ENCODE measurements around the gene ADAM15. TPM values are rescaled to one million over a fixed set of nuclear protein-coding genes. Genes with fewer than 3 reads are reported as not detected.

ADAM15 gene
- total RNA-seq, 4 donors from 2014 or later: 58.6 to 270 (median 153) TPM

DNA sequence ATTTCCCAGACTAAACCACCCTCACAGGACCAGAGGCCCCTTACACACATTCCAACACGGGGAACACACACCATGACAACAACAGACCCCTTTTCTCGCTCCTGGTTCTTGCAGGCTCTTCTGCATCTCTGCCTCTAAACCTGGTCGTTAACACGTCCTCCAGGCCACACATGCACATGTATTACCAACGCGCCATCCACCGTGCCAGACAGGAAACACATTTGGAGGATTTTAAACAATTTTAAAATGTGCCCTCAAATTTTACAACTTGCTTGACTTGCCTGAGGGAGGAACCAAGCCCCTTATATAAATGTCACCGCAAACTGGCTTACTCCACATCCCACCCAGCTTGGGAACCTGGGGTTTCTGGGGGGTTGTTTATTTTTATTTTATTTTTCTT lies 59.7 kb downstream of the ADAM15 start:
- intact Hi-C loops (cut with DNase I; ENCODE audit: low total_unique reads): no loop called here
- no peak overlapping the region for H3K27ac ChIP-seq
- no peak overlapping the region for H3K4me3 ChIP-seq
- H3K36me3 ChIP-seq: no peaks in the 10 kb centered on the region
- DNase-seq: no peak
- no peaks in the 10 kb centered on the region for H3K4me1 ChIP-seq
- no peaks in the 10 kb centered on the region for H3K9me3 ChIP-seq
- TF ChIP-seq, protein P1, sequence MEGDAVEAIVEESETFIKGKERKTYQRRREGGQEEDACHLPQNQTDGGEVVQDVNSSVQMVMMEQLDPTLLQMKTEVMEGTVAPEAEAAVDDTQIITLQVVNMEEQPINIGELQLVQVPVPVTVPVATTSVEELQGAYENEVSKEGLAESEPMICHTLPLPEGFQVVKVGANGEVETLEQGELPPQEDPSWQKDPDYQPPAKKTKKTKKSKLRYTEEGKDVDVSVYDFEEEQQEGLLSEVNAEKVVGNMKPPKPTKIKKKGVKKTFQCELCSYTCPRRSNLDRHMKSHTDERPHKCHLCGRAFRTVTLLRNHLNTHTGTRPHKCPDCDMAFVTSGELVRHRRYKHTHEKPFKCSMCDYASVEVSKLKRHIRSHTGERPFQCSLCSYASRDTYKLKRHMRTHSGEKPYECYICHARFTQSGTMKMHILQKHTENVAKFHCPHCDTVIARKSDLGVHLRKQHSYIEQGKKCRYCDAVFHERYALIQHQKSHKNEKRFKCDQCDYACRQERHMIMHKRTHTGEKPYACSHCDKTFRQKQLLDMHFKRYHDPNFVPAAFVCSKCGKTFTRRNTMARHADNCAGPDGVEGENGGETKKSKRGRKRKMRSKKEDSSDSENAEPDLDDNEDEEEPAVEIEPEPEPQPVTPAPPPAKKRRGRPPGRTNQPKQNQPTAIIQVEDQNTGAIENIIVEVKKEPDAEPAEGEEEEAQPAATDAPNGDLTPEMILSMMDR (IDR thresholded peaks at IDR 0.05): no peak
- TF ChIP-seq POLR2A (IDR thresholded peaks at IDR 0.05): no peak
- H3K27me3 ChIP-seq: no peaks in the 10 kb centered on the region

Other genes starting within 250 kb of the ADAM15 start
- 10 to 100 TPM in 3 of 4 donors, 1 to 10 TPM in 1; 7.1 to 35.5 (median 12.1) TPM for gene KCNN3, start 181.0 kb upstream of the ADAM15 start, total RNA-seq
- gene PMVK, start 114.6 kb upstream of the ADAM15 start, total RNA-seq: 10 to 100 TPM in 1 of 4 donors, 1 to 10 TPM in 3; 2.6 to 21.2 (median 6.4) TPM
- gene PBXIP1, start 95.2 kb upstream of the ADAM15 start, total RNA-seq: 100 to 1,000 TPM in 1 of 4 donors, 10 to 100 TPM in 3; 34.4 to 151 (median 88.6) TPM
- 10 to 100 TPM in 3 of 4 donors, 1 to 10 TPM in 1; 10.0 to 36.4 (median 15.9) TPM for gene PYGO2, start 89.5 kb upstream of the ADAM15 start, total RNA-seq
- 100 to 1,000 TPM in 2 of 4 donors, 10 to 100 TPM in 2; 93.5 to 149 (median 101) TPM for gene SHC1, start 80.6 kb upstream of the ADAM15 start, total RNA-seq
- gene CKS1B, start 76.6 kb upstream of the ADAM15 start, total RNA-seq: 10 to 100 TPM; 14.1 to 52.7 (median 22.8) TPM
- gene FLAD1, start 68.0 kb upstream of the ADAM15 start, total RNA-seq: 10 to 100 TPM; 12.6 to 33.8 (median 20.7) TPM
- under 1 TPM in 1 of 4 donors, not detected in 3; 0.83 TPM for gene LENEP, start 57.7 kb upstream of the ADAM15 start, total RNA-seq
- 10 to 100 TPM in 2 of 4 donors, 1 to 10 TPM in 2; 3.8 to 53.4 (median 11.9) TPM for gene ZBTB7B, start 48.5 kb upstream of the ADAM15 start, total RNA-seq
- gene DCST2, start 17.5 kb upstream of the ADAM15 start, total RNA-seq: 1 to 10 TPM in 1 of 4 donors, under 1 TPM in 1, not detected in 2; 0.07 to 1.6 TPM
- 1 to 10 TPM in 2 of 4 donors, not detected in 2; 1.1 to 3.5 TPM for gene DCST1, start 17.5 kb upstream of the ADAM15 start, total RNA-seq
- 1 to 10 TPM in 2 of 4 donors, not detected in 2; 8.0 to 8.4 TPM for gene EFNA4, start 12.4 kb downstream of the ADAM15 start, total RNA-seq
- 1 to 10 TPM in 3 of 4 donors, not detected in 1; 3.2 to 7.6 (median 3.3) TPM for gene EFNA3, start 27.5 kb downstream of the ADAM15 start, total RNA-seq
- 10 to 100 TPM; 22.3 to 58.5 (median 36.5) TPM for gene EFNA1, start 76.6 kb downstream of the ADAM15 start, total RNA-seq
- 10 to 100 TPM in 3 of 4 donors, under 1 TPM in 1; 0.26 to 24.0 (median 21.8) TPM for gene SLC50A1, start 84.5 kb downstream of the ADAM15 start, total RNA-seq
- gene DPM3, start 89.2 kb downstream of the ADAM15 start, total RNA-seq: 10 to 100 TPM; 36.1 to 94.4 (median 85.4) TPM
- gene KRTCAP2, start 122.0 kb downstream of the ADAM15 start, total RNA-seq: 100 to 1,000 TPM in 1 of 4 donors, 10 to 100 TPM in 2, 1 to 10 TPM in 1; 1.5 to 200 (median 62.5) TPM
- 1 to 10 TPM in 3 of 4 donors, under 1 TPM in 1; 0.26 to 4.6 (median 2.5) TPM for gene TRIM46, start 122.5 kb downstream of the ADAM15 start, total RNA-seq
- gene THBS3, start 156.6 kb downstream of the ADAM15 start, total RNA-seq: 100 to 1,000 TPM in 1 of 4 donors, 10 to 100 TPM in 3; 11.8 to 101 (median 38.3) TPM
- gene MTX1, start 157.4 kb downstream of the ADAM15 start, total RNA-seq: 10 to 100 TPM in 3 of 4 donors, 1 to 10 TPM in 1; 9.7 to 62.4 (median 26.0) TPM
- 10 to 100 TPM in 2 of 4 donors, 1 to 10 TPM in 2; 5.3 to 28.2 (median 11.7) TPM for gene ENTREP3, start 204.2 kb downstream of the ADAM15 start, total RNA-seq
- gene SCAMP3, start 211.0 kb downstream of the ADAM15 start, total RNA-seq: 10 to 100 TPM in 3 of 4 donors, 1 to 10 TPM in 1; 10.0 to 44.4 (median 29.2) TPM
- gene CLK2, start 222.2 kb downstream of the ADAM15 start, total RNA-seq: 10 to 100 TPM; 25.4 to 75.3 (median 39.3) TPM
- gene HCN3, start 226.1 kb downstream of the ADAM15 start, total RNA-seq: 1 to 10 TPM in 2 of 4 donors, not detected in 2; 4.2 to 5.5 TPM

Measured in uterus (tissue), 4 donors.